ENCODE data around the gene CETP. TPM values are rescaled to one million over a fixed set of nuclear protein-coding genes. Genes with fewer than 3 reads are reported as not detected.
"Not testable (repeated sequence)": the region's sequence is repeated elsewhere in the genome, so short reads cannot be mapped to it uniquely, and the experiment has no call there.

The CETP gene
- total RNA-seq, 6 experiments from 2014 or later: 0.62 to 11.8 (median 4.7) TPM

DNA sequence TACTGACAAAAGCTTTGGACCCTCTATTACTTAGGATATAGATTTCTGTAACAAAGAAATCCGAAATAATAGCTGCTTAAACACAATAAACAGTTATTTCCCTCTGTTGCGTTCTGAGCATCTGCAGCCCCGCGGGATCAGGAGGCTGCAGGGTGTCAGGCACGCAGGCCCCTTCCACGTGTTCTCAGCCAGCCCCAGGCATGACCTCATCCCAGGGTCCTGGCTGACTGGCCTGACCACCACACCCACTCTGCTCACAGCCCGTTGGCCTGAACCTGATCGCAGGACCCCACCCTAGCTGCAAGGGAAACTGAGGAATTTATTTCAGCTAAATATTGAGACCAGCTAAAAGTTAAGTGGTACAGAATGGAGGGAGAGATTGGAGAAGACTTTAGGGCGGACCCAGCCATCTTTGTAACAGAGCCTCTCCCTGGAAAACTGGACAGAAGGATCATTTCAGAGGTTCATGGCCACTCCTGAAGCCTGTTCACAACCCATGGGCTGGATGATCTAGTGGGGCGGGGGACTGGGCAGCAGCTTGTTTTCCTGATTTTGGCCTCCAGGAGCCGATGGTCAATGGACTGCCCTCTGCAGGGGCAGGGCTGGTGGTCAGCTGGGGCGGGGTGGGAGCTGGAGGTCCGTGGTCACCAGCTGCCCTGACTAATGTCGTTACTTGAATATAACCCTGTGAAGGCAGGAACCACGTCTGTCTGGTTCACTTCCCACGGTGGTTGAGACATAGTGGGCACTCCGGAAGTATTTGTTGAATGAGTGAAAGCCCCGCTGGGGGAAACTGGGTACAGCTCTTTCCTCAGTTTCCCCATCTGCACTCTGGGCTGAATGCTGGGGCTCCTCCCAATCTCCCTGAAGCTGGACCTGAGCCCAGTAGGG, 10.9 kb downstream of the CETP start:
- H3K4me3 ChIP-seq: no peak overlapping the region
- no peaks in the 10 kb centered on the region for H3K9me3 ChIP-seq
- H3K27me3 ChIP-seq: no peaks in the 10 kb centered on the region
- no peak for TF ChIP-seq POLR2A (IDR thresholded peaks at IDR 0.05)
- TF ChIP-seq, protein P1, sequence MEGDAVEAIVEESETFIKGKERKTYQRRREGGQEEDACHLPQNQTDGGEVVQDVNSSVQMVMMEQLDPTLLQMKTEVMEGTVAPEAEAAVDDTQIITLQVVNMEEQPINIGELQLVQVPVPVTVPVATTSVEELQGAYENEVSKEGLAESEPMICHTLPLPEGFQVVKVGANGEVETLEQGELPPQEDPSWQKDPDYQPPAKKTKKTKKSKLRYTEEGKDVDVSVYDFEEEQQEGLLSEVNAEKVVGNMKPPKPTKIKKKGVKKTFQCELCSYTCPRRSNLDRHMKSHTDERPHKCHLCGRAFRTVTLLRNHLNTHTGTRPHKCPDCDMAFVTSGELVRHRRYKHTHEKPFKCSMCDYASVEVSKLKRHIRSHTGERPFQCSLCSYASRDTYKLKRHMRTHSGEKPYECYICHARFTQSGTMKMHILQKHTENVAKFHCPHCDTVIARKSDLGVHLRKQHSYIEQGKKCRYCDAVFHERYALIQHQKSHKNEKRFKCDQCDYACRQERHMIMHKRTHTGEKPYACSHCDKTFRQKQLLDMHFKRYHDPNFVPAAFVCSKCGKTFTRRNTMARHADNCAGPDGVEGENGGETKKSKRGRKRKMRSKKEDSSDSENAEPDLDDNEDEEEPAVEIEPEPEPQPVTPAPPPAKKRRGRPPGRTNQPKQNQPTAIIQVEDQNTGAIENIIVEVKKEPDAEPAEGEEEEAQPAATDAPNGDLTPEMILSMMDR (IDR thresholded peaks at IDR 0.05): no peak
- no peaks in the 10 kb centered on the region for H3K36me3 ChIP-seq
- ATAC-seq: no peak
- intact Hi-C loops (cut with DNase I): no loop called here
- WGBS (ENCODE audit: insufficient coverage, low coverage, low lambda C conversion rate, missing lambda C conversion rate): 80% methylated on average over 13 of the region's 18 CpGs
- DNase-seq: no peak
- H3K27ac ChIP-seq: no peak overlapping the region
- peaks cover 0 to 7% (median 4%) of the 10 kb centered on the region in 4 donors for H3K4me1 ChIP-seq

GRCh38 chr16:56973294-56973689, 11.5 kb downstream of the CETP start:
- Histone ChIP-seq H3K9me3 (no peaks in the 10 kb centered on the region), H3K36me3 (no peaks in the 10 kb centered on the region), H3K27me3 (no peaks in the 10 kb centered on the region), H3K4me1 (peaks cover 0 to 2% (median under 1%) of the 10 kb centered on the region in 4 donors), H3K27ac (no peak overlapping the region), H3K4me3 (no peak overlapping the region)
- 83% methylated on average over 3 of the region's 9 CpGs for WGBS (ENCODE audit: insufficient coverage, low coverage, low lambda C conversion rate, missing lambda C conversion rate)
- peak in 1 of 3 donors; percentile 5 for DNase-seq
- intact Hi-C loops (cut with DNase I): no loop called here
- TF ChIP-seq, protein P1 (IDR thresholded peaks at IDR 0.05): no peak
- TF ChIP-seq POLR2A (IDR thresholded peaks at IDR 0.05): no peak
- ATAC-seq: no peak

GRCh38 chr16:56973899-56974298, 12.1 kb downstream of the CETP start:
- H3K27ac ChIP-seq; ATAC-seq; H3K9me3 ChIP-seq; H3K36me3 ChIP-seq; DNase-seq; H3K4me3 ChIP-seq; intact Hi-C loops (cut with DNase I); H3K27me3 ChIP-seq; H3K4me1 ChIP-seq: not testable (repeated sequence)
- WGBS (ENCODE audit: insufficient coverage, low coverage, low lambda C conversion rate, missing lambda C conversion rate): 60% methylated on average over 1 of the region's 7 CpGs

GRCh38 chr16:56974549-56975300, 13.0 kb downstream of the CETP start:
- Histone ChIP-seq H3K27ac (no peak overlapping the region), H3K9me3 (no peaks in the 10 kb centered on the region), H3K27me3 (no peaks in the 10 kb centered on the region), H3K4me1 (peaks cover 0 to 8% (median 3%) of the 10 kb centered on the region in 4 donors), H3K4me3 (no peak overlapping the region), H3K36me3 (no peaks in the 10 kb centered on the region)
- 77% methylated on average over 7 of the region's 9 CpGs for WGBS (ENCODE audit: insufficient coverage, low coverage, low lambda C conversion rate, missing lambda C conversion rate)
- TF ChIP-seq POLR2A (IDR thresholded peaks at IDR 0.05): no peak
- TF ChIP-seq, protein P1 (IDR thresholded peaks at IDR 0.05): no peak
- intact Hi-C loops (cut with DNase I): no loop called here
- ATAC-seq (no peak), DNase-seq (no peak)

GRCh38 chr16:56975714-56976113, 14.0 kb downstream of the CETP start:
- Histone ChIP-seq H3K27me3 (no peaks in the 10 kb centered on the region), H3K27ac (no peak overlapping the region), H3K4me1 (peaks cover 0 to 14% (median 6%) of the 10 kb centered on the region in 4 donors), H3K4me3 (no peak overlapping the region), H3K9me3 (no peaks in the 10 kb centered on the region), H3K36me3 (no peaks in the 10 kb centered on the region)
- intact Hi-C loops (cut with DNase I): no loop called here
- WGBS (ENCODE audit: insufficient coverage, low coverage, low lambda C conversion rate, missing lambda C conversion rate): 82% methylated on average over 4 of the region's 10 CpGs
- DNase-seq (no peak), ATAC-seq (no peak)
- no peak for TF ChIP-seq POLR2A (IDR thresholded peaks at IDR 0.05)
- TF ChIP-seq, protein P1 (IDR thresholded peaks at IDR 0.05): no peak

Data from right lobe of liver (tissue), 6 donors.